Caki2 (cell line): Measurements from ENCODE around the gene ARGLU1. TPM values are rescaled to one million over a fixed set of nuclear protein-coding genes. Genes with fewer than 3 reads are reported as not detected.

Experiments used
- DNase-seq: peaks from one replicate; pipeline ENCODE4 v3.0.0-alpha.2; 2015; ENCODE audit warnings: low read depth
- in situ Hi-C: cut with HindIII; loops from 2 replicates; pipeline ENCODE4 v1.10.0; 2016; ENCODE audit warnings: low sequenced_read_pairs, low pct_unique_long_range_greater_than_20kb, mixed read lengths
- total RNA-seq: library from RNA; depleted of rRNA; stranded (reverse); fragments of >200 nt; shearing (Covaris generic); gene quantifications from 2 replicates; pipeline ENCODE4 v1.2.3, GENCODE V29; 2014; ENCODE audit warnings: low replicate concordance

ARGLU1 gene
- total RNA-seq, 1 experiment from 2014 or later, result 53.1 TPM

GRCh38 chr13:106591299-106591698, 23.4 kb upstream of the ARGLU1 start:
- in situ Hi-C loops, result no loop called here
- no peak for DNase-seq

GRCh38 chr13:106589716-106590115, 21.8 kb upstream of the ARGLU1 start:
- in situ Hi-C loops, result no loop called here

GRCh38 chr13:106588367-106588766, 20.4 kb upstream of the ARGLU1 start:
- in situ Hi-C loops, result no loop called here
- no peak for DNase-seq

More at GRCh38 chr13:106589716-106590115, 21.8 kb upstream of the ARGLU1 start:
- no peak for DNase-seq

- no peak for DNase-seq
- in situ Hi-C loops, result no loop called here
Observed at GRCh38 chr13:106587787-106588186, 19.9 kb upstream of the ARGLU1 start.

- in situ Hi-C loops, result no loop called here
- DNase-seq, result no peak
Observed at GRCh38 chr13:106586648-106587166, 18.8 kb upstream of the ARGLU1 start.

- DNase-seq, result no peak
- in situ Hi-C loops, result no loop called here
Observed at GRCh38 chr13:106581225-106581624, 13.3 kb upstream of the ARGLU1 start.

GRCh38 chr13:106575896-106576295, 8.0 kb upstream of the ARGLU1 start:
- no peak for DNase-seq
- in situ Hi-C loops, result no loop called here

GRCh38 chr13:106573868-106574267, 5.9 kb upstream of the ARGLU1 start:
- DNase-seq, result no peak
- in situ Hi-C loops, result no loop called here

- no peak for DNase-seq
- in situ Hi-C loops, result no loop called here
Observed at GRCh38 chr13:106573284-106573846, 5.4 kb upstream of the ARGLU1 start.

- DNase-seq, result peak; percentile 90
- in situ Hi-C loops, result no loop called here
Observed at GRCh38 chr13:106570299-106570852, 2.4 kb upstream of the ARGLU1 start.

- in situ Hi-C loops, result no loop called here
- DNase-seq, result no peak
Observed at GRCh38 chr13:106569233-106570095, 1.5 kb upstream of the ARGLU1 start.

GRCh38 chr13:106568299-106569003, 514 bp upstream of the ARGLU1 start:
- DNase-seq, result no peak
- in situ Hi-C loops, result no loop called here

- DNase-seq, result peak; percentile 25
- in situ Hi-C loops, result no loop called here
Observed at GRCh38 chr13:106566641-106567473, 1.1 kb downstream of the ARGLU1 start.

GRCh38 chr13:106565127-106565775, 2.7 kb downstream of the ARGLU1 start:
- no peak for DNase-seq
- in situ Hi-C loops, result no loop called here

- DNase-seq, result no peak
- in situ Hi-C loops, result no loop called here
Observed at GRCh38 chr13:106562301-106562700, 5.6 kb downstream of the ARGLU1 start.

GRCh38 chr13:106561551-106562170, 6.3 kb downstream of the ARGLU1 start:
- in situ Hi-C loops, result no loop called here
- DNase-seq, result peak; percentile 21

GRCh38 chr13:106560821-106561220, 7.1 kb downstream of the ARGLU1 start:
- DNase-seq, result no peak
- in situ Hi-C loops, result no loop called here
